PC-3 (cell line): ENCODE results near the gene AK4. TPM values are rescaled to one million over a fixed set of nuclear protein-coding genes. Genes with fewer than 3 reads are reported as not detected.

Experiments used
- ATAC-seq: fragments of 200-7000 bp; cut with Tn5 transposase; 2 replicates; pipeline ENCODE4 v1.9.1; 2020; ENCODE audit warnings: mild to moderate bottlenecking, moderate library complexity
- BruUV-seq: library from RNA; stranded (reverse); fragments of 400-500 nt; replicated peaks from 2 replicates; lab custom pipeline; 2021; lab: Mats Ljungman, UMichigan
- CTCF ChIA-PET: fragments of 300-600 bp; sonication (Branson Sonifier 250); formaldehyde crosslinking; loops from one replicate; lab custom pipeline; 2022; ENCODE audit warnings: antibody characterized with exemption; lab: Charles Lee
- POLR2A ChIA-PET: fragments of 300-600 bp; sonication (Branson Sonifier 250); formaldehyde crosslinking; loops from one replicate; lab custom pipeline; 2022; ENCODE audit warnings: antibody characterized with exemption; ENCODE audit not compliant: unreplicated experiment; lab: Charles Lee
- DNase-seq: peaks from one replicate; pipeline ENCODE4 v3.0.0-alpha.2; 2015
- H2AFZ ChIP-seq: fragments of 300-600 bp; sonication (generic); 2 replicates; pipeline ENCODE4 v1.6.0; 2016; ENCODE audit warnings: antibody characterized with exemption, low read length
- H3F3A ChIP-seq: fragments of 300-600 bp; sonication (generic); one replicate; pipeline ENCODE4 v1.6.0; 2017; ENCODE audit warnings: antibody characterized with exemption, low read length, control low read depth, mild to moderate bottlenecking; ENCODE audit not compliant: unreplicated experiment
- H3K27ac ChIP-seq: fragments of 300-600 bp; sonication (generic); 2 replicates; pipeline ENCODE4 v1.5.1; 2016; ENCODE audit warnings: mild to moderate bottlenecking, low read length
- H3K27me3 ChIP-seq: fragments of 300-600 bp; sonication (generic); 2 replicates; pipeline ENCODE4 v1.6.1; 2016; ENCODE audit warnings: low read length, mixed read lengths
- H3K36me3 ChIP-seq: fragments of 300-600 bp; sonication (generic); 2 replicates; pipeline ENCODE4 v1.6.1; 2016; ENCODE audit warnings: low read depth, mixed run types, low read length, mixed read lengths
- H3K4me1 ChIP-seq: fragments of 300-600 bp; sonication (generic); 2 replicates; pipeline ENCODE4 v1.5.1; 2016; ENCODE audit warnings: low read length; ENCODE audit not compliant: insufficient read depth
- H3K4me2 ChIP-seq: fragments of 300-600 bp; sonication (generic); 2 replicates; pipeline ENCODE4 v1.6.0; 2016; ENCODE audit warnings: low read length
- H3K4me3 ChIP-seq: fragments of 300-600 bp; sonication (generic); 2 replicates; pipeline ENCODE4 v1.5.1; 2016; ENCODE audit warnings: mild to moderate bottlenecking, low read length, mixed read lengths
- H3K79me2 ChIP-seq: fragments of 300-600 bp; sonication (generic); 2 replicates; pipeline ENCODE4 v1.6.1; 2017; ENCODE audit warnings: low read length, mixed read lengths
- H3K9ac ChIP-seq: fragments of 300-600 bp; sonication (generic); 2 replicates; pipeline ENCODE4 v1.6.0; 2016; ENCODE audit warnings: mild to moderate bottlenecking, low read length
- H3K9me2 ChIP-seq: fragments of 300-600 bp; sonication (generic); replicated peaks from 2 replicates; pipeline ENCODE4 v1.6.1; 2016; ENCODE audit warnings: mixed run types, low read length, mixed read lengths
- H3K9me3 ChIP-seq: fragments of 300-600 bp; sonication (generic); 2 replicates; pipeline ENCODE4 v1.6.1; 2016; ENCODE audit warnings: low read length, mixed read lengths
- H4K20me1 ChIP-seq: fragments of 300-600 bp; sonication (generic); 2 replicates; pipeline ENCODE4 v1.6.1; 2016; ENCODE audit warnings: low read length, mixed read lengths
- EZH2 ChIP-seq: fragments of 300-600 bp; sonication (generic); IDR thresholded peaks from one replicate; pipeline ENCODE4 v1.6.1; 2017; ENCODE audit warnings: antibody characterized with exemption, mild to moderate bottlenecking, low read length; ENCODE audit not compliant: unreplicated experiment
- EZH2phosphoT487 ChIP-seq: fragments of 300-600 bp; sonication (generic); IDR thresholded peaks from 2 replicates; pipeline ENCODE4 v1.6.1; 2018; ENCODE audit warnings: mild to moderate bottlenecking, antibody characterized with exemption, low read length, borderline replicate concordance
- intact Hi-C: fragments of 100-400 bp; cut with micrococcal nuclease; formaldehyde crosslinking; loops from 2 replicates; pipeline ENCODE4 v1.9.0; 2023
- total RNA-seq: library from RNA; depleted of rRNA; stranded (reverse); fragments of >200 nt; gene quantifications from 2 replicates; pipeline ENCODE4 v1.2.3, GENCODE V29; 2014
- TF ChIP-seq, protein P1 (sequence below): fragments of 300-600 bp; sonication (generic); conservative IDR thresholded peaks from 2 replicates; pipeline ENCODE4 v1.5.1; 2017; ENCODE audit warnings: antibody characterized with exemption, low read depth, mild to moderate bottlenecking, low read length

AK4 gene
- total RNA-seq, 1 experiment from 2014 or later: 98.9 TPM

- ChIA-PET CTCF (no interaction called here), POLR2A (no interaction called here)
- Histone ChIP-seq H3K9ac (no peak overlapping the region), H3K4me2 (no peak overlapping the region), H3K9me3 (no peaks in the 10 kb centered on the region), H3K4me3 (no peak overlapping the region), H3K4me1 (peaks cover 5% of the 10 kb centered on the region; the same call in 1 of the 2 replicates), H2AFZ (no peak overlapping the region), H3K9me2 (no peaks in the 10 kb centered on the region), H3K79me2 (peaks cover 100% of the 10 kb centered on the region), H3K27me3 (no peaks in the 10 kb centered on the region), H4K20me1 (no peaks in the 10 kb centered on the region), H3F3A (no peaks in the 10 kb centered on the region), H3K36me3 (no peaks in the 10 kb centered on the region), H3K27ac (no peak overlapping the region)
- ATAC-seq (no peak), DNase-seq (no peak)
- intact Hi-C loops: no loop called here
- BruUV-seq: no TSS peak
- no peak for TF ChIP-seq EZH2phosphoT487
- TF ChIP-seq EZH2: no peak
- TF ChIP-seq, protein P1, sequence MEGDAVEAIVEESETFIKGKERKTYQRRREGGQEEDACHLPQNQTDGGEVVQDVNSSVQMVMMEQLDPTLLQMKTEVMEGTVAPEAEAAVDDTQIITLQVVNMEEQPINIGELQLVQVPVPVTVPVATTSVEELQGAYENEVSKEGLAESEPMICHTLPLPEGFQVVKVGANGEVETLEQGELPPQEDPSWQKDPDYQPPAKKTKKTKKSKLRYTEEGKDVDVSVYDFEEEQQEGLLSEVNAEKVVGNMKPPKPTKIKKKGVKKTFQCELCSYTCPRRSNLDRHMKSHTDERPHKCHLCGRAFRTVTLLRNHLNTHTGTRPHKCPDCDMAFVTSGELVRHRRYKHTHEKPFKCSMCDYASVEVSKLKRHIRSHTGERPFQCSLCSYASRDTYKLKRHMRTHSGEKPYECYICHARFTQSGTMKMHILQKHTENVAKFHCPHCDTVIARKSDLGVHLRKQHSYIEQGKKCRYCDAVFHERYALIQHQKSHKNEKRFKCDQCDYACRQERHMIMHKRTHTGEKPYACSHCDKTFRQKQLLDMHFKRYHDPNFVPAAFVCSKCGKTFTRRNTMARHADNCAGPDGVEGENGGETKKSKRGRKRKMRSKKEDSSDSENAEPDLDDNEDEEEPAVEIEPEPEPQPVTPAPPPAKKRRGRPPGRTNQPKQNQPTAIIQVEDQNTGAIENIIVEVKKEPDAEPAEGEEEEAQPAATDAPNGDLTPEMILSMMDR: no peak
Measured at GRCh38 chr1:65164633-65165032, 16.6 kb downstream of the AK4 start.

DNA sequence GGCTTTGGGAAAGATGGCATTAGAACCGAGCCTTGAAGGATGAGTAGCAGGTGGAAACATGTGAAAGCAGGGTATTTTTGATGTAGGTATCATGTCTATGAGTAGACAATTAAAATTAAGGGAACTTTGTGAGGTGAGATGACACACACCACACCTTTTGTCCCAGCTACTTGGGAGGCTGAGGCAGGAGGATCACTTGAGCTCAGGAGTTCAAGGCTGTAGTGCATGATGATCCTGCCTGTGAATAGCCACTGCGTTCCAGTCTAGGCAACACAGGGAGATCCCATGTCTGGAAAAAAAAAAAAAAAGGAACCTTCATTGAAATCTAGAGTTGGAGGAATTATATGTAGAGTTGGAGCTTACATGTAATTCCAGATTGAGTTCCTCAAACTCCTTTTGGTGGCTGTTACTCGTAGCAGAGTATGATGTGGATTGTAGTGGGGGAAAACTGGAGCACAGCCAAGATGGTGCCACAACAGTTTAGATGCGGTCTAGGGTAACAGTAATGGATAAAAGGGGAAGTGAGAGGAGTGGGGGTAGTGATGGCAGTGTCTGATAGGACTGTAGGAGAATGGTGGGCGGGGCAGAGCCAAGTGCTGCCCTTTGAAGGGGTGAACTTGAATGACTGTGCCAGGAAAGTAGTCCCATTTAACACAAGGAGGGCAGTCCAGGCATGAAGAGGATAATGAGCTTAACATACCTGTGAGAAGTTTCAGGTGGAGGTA, 17.4 kb downstream of the AK4 start:
- no peaks in the 10 kb centered on the region for H3K36me3 ChIP-seq
- H3K9me3 ChIP-seq: no peaks in the 10 kb centered on the region
- no peak overlapping the region for H3K4me3 ChIP-seq
- intact Hi-C loops: no loop called here
- ATAC-seq: no peak
- DNase-seq: no peak
- no peak overlapping the region for H3K27ac ChIP-seq
- no TSS peak for BruUV-seq
- TF ChIP-seq, protein P1: no peak
- TF ChIP-seq EZH2 (no peak), EZH2phosphoT487 (no peak)
- H3K9me2 ChIP-seq: no peaks in the 10 kb centered on the region
- CTCF ChIA-PET: interaction anchor here (0.5 kb wide), 1 partner anchor 25 kb away, joined by 3 read pairs; no protein-coding TSS in a partner anchor
- H3K9ac ChIP-seq: no peak overlapping the region
- no peaks in the 10 kb centered on the region for H4K20me1 ChIP-seq
- H2AFZ ChIP-seq: no peak overlapping the region
- H3K27me3 ChIP-seq: no peaks in the 10 kb centered on the region
- H3F3A ChIP-seq: no peaks in the 10 kb centered on the region
- POLR2A ChIA-PET: no interaction called here
- peaks cover 8% of the 10 kb centered on the region; the same call in 1 of the 2 replicates for H3K4me1 ChIP-seq
- H3K79me2 ChIP-seq: peaks cover 100% of the 10 kb centered on the region
- no peak overlapping the region for H3K4me2 ChIP-seq

GRCh38 chr1:65166572-65167305, 18.7 kb downstream of the AK4 start:
- Histone ChIP-seq H4K20me1 (no peaks in the 10 kb centered on the region), H3K27ac (no peak overlapping the region), H3K79me2 (peaks cover 100% of the 10 kb centered on the region), H3K9ac (no peak overlapping the region), H3K9me3 (no peaks in the 10 kb centered on the region), H2AFZ (no peak overlapping the region), H3K4me1 (peaks cover 12% of the 10 kb centered on the region; the same call in 1 of the 2 replicates), H3F3A (no peaks in the 10 kb centered on the region), H3K27me3 (no peaks in the 10 kb centered on the region), H3K9me2 (no peaks in the 10 kb centered on the region), H3K36me3 (no peaks in the 10 kb centered on the region), H3K4me3 (no peak overlapping the region), H3K4me2 (no peak overlapping the region)
- CTCF ChIA-PET: interaction anchor here (0.8 kb wide), 1 partner anchor 16 kb away, joined by 5 read pairs; no protein-coding TSS in a partner anchor
- intact Hi-C loops: no loop called here
- ATAC-seq (no peak), DNase-seq (no peak)
- POLR2A ChIA-PET: no interaction called here
- BruUV-seq: no TSS peak
- TF ChIP-seq EZH2phosphoT487: no peak
- no peak for TF ChIP-seq EZH2
- TF ChIP-seq, protein P1: no peak
